Heart left ventricle (tissue), 16 donors: ENCODE data around the gene PKP1. TPM values are rescaled to one million over a fixed set of nuclear protein-coding genes. Genes with fewer than 3 reads are reported as not detected.
A peak's percentile ranks its signal among the peaks of the same experiment; 100 is the strongest.

Source experiments
- ATAC-seq, 4 donors: fragments of 200-7000 bp; cut with Tn5 transposase; one replicate each; pipeline ENCODE4 v1.9.1; 2020 to 2022; ENCODE audit warnings: moderate library complexity in 4 of 4, mild to moderate bottlenecking in 3 of 4, moderate number of reproducible peaks in 1 of 4
- DNase-seq, 5 donors: peaks; one replicate each; pipeline ENCODE4 v3.0.0-alpha.2; 2020
- H3K27ac ChIP-seq, 12 donors: fragments of 200-600 bp; sonication (generic) in 4 of 12; one replicate each; pipeline versions ENCODE4 v1.5.0 to v1.8.0; 2016 to 2022; ENCODE audit warnings: mild to moderate bottlenecking in 2 of 12
- H3K27me3 ChIP-seq, 9 donors: fragments of 200-600 bp; sonication (generic) in 2 of 9; one replicate each; pipeline versions ENCODE4 v1.5.1 to v1.8.0; 2016 to 2022; ENCODE audit warnings: mild to moderate bottlenecking in 3 of 9
- H3K36me3 ChIP-seq, 9 donors: fragments of 200-600 bp; sonication (generic) in 2 of 9; one replicate each; pipeline versions ENCODE4 v1.5.0 to v1.8.0; 2018 to 2022; ENCODE audit warnings: mild to moderate bottlenecking in 2 of 9
- H3K4me1 ChIP-seq, 12 donors: fragments of 200-600 bp; sonication (generic) in 4 of 12; one replicate each; pipeline versions ENCODE4 v1.5.0 to v1.8.0; 2016 to 2022; ENCODE audit warnings: mild to moderate bottlenecking in 3 of 12
- H3K4me3 ChIP-seq, 12 donors: fragments of 200-600 bp; sonication (generic) in 4 of 12; one replicate each; pipeline versions ENCODE4 v1.5.0 to v1.8.0; 2017 to 2022; ENCODE audit warnings: mild to moderate bottlenecking in 9 of 12, moderate library complexity in 4 of 12
- H3K9me3 ChIP-seq, 12 donors: fragments of 200-600 bp; sonication (generic) in 4 of 12; one replicate each; pipeline versions ENCODE4 v1.5.0 to v1.8.0; 2016 to 2022; ENCODE audit warnings: mild to moderate bottlenecking in 1 of 12
- POLR2A ChIP-seq, 2 donors: fragments of 450-650 bp; IDR thresholded peaks; one replicate each; pipeline ENCODE4 v1.6.1; 2017; ENCODE audit warnings: antibody characterized with exemption in 2 of 2, mild to moderate bottlenecking in 2 of 2, moderate library complexity in 2 of 2
- WGBS, 4 donors: extraction: QIAGEN DNeasy Blood & Tissue Kit in 2 of 4; methylation state at CpG; one replicate each; pipeline versions ENCODE4 v1.1.5 to v1.1.7; 2013 to 2018; 5-methylcytosine and 5-hydroxymethylcytosine counted together
- intact Hi-C, 10 donors: fragments of 100-400 bp; cut with DNase I; formaldehyde crosslinking; loops; one replicate each; pipeline versions ENCODE4 v1.11.1 to v1.14.2; 2022
- polyA plus RNA-seq, 2 donors: library from polyadenylated mRNA; stranded (reverse); fragments of 200-250 nt; gene quantifications; one replicate each; pipeline ENCODE4 v1.2.3, GENCODE V29; 2013
- total RNA-seq, 9 donors: library from RNA; depleted of rRNA in 2 of 9; stranded (reverse); fragments of >200 nt in 2 of 9; fragmentation: NEBNext Ultra II Directional in 3 of 9; extraction: Animal tissue kit (Norgen Biotek cat#: 25700) in 3 of 9; gene quantifications; one replicate each; pipeline versions ENCODE4 v1.1.0 to v1.2.4, GENCODE V29; 2016 to 2023
- TF ChIP-seq, protein P1 (sequence below), 12 donors: fragments of 200-600 bp; sonication (generic) in 4 of 12; IDR thresholded peaks; one replicate each; pipeline versions ENCODE4 v1.5.0 to v1.8.0; 2018 to 2022; ENCODE audit warnings: antibody characterized with exemption in 12 of 12, mild to moderate bottlenecking in 5 of 12
- donor health status: ischemic (EF 13 %, LVEDD 7.1; RV severe dilation, severe dysfunction).
- donor health status: healthy with polysubstance abuse.
- donor health status: DM: no; HTN: yes; CAD: no.
- donor health status: DM: no; HTN: no; CAD: no.
- donor health status: ischemic (EF 25% LVEDD 6.9; RV normal size, moderate dysfunction).
- donor health status: ischemic (EF 25% LVEDD 5.7; RV mildly dilated, moderate dysfunction).
- donor health status: healthy.
- donor health status: DM: yes; HTN: yes; CAD: no.
- donor health status: ischemic (EF 35%, LVEDD 5.7; RV mildly dilated, moderate dysfunction).
- donor health status: nonischemic (EF 11% LVEDD 7.7; RV severe dilation, severe dysfunction).
- donor health status: DM: yes; HTN: yes; CAD: no.
- donor health status: PGD.
- donor health status: ischemic (EF 29% LVEDD 5.4; RV normal size, mild dysfunction).
- donor health status: nonischemic (EF 23%, LVEDD 6.1; RV moderate dilation, normal function).

PKP1 gene
- total and polyA plus RNA-seq, 11 donors = 0.09 to 1.6 (median 0.32) TPM; not detected in 3

DNA sequence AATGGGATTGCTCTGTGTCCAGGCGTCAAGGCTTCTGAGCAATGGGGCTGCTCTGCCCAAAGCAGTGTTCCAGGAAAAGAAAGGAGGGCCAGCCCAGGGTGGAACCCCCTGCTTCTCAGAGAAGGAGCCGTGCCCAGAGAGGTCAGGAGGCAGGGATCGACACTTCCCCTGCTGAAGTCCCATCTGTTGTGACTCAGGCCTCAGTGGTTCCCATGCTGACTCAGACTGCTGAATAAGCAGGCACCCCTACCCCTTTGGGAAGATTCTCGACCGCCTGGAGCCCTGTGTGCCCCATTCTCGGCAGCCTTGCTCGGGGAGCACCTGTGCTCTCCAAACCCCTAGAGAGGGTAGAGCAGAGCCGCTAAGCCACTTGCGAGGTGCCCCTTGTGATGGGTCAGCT lies 23.9 kb downstream of the PKP1 start:
- no peaks in the 10 kb centered on the region for H3K27me3 ChIP-seq
- H3K4me3 ChIP-seq = no peak overlapping the region
- DNase-seq = peak in 1 of 5 donors; percentile 18
- TF ChIP-seq, protein P1, sequence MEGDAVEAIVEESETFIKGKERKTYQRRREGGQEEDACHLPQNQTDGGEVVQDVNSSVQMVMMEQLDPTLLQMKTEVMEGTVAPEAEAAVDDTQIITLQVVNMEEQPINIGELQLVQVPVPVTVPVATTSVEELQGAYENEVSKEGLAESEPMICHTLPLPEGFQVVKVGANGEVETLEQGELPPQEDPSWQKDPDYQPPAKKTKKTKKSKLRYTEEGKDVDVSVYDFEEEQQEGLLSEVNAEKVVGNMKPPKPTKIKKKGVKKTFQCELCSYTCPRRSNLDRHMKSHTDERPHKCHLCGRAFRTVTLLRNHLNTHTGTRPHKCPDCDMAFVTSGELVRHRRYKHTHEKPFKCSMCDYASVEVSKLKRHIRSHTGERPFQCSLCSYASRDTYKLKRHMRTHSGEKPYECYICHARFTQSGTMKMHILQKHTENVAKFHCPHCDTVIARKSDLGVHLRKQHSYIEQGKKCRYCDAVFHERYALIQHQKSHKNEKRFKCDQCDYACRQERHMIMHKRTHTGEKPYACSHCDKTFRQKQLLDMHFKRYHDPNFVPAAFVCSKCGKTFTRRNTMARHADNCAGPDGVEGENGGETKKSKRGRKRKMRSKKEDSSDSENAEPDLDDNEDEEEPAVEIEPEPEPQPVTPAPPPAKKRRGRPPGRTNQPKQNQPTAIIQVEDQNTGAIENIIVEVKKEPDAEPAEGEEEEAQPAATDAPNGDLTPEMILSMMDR (IDR thresholded peaks at IDR 0.05) = no peak
- TF ChIP-seq POLR2A (IDR thresholded peaks at IDR 0.05) = no peak
- WGBS, 4 donors = 72 to 93% (median 92%) methylated on average over 6 to 9 of the region's 9 CpGs
- no peak for ATAC-seq
- peaks cover 0 to 42% (median 25%) of the 10 kb centered on the region in 12 donors for H3K4me1 ChIP-seq
- intact Hi-C loops = loop anchor here in 3 of 10 donors (5.0 kb wide), 3 partner anchors 40 to 45 kb away; no protein-coding TSS in a partner anchor
- H3K27ac ChIP-seq = no peak overlapping the region
- H3K9me3 ChIP-seq = no peaks in the 10 kb centered on the region
- no peaks in the 10 kb centered on the region for H3K36me3 ChIP-seq

DNA sequence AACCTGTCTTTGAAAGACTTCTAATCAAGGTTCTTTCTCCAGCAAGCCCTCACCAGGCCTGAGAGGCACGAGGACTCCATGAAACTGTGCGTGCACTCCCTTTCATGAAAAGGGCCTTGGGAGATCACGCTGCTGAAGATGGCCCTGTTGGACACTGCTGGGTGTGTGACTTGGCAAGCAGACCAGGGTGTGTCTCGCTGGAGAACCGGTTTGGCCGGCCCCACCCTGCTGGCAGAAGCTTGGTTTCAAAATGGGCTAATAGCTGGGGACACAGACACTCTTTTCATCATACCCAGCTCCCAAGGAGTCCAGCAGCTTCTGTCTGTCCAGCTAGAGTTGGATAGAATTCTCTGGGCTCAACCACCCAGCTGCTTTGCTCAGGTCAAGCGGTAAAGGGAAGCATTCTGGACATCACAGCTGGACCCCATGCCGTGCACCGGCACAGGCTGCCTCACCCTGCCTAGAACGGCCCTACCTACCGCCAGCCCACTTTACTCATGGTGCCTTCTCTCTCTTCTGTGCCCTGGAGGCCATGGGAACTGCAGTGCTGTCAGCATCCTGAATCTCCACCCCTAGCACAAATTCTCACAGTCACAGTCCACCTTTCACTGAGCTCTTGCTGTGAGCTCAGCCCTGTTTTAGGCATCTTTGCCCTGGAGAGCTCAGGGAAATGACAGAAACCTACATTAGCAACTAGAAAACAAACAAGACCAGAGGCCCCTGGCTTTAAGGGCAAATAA lies 24.6 kb downstream of the PKP1 start:
- H3K4me3 ChIP-seq = no peak overlapping the region
- DNase-seq = peak in 1 of 5 donors; percentile 48
- peaks cover 0 to 42% (median 25%) of the 10 kb centered on the region in 12 donors for H3K4me1 ChIP-seq
- no peaks in the 10 kb centered on the region for H3K9me3 ChIP-seq
- intact Hi-C loops = loop anchor here in 3 of 10 donors (5.0 kb wide), 3 partner anchors 39 to 46 kb away; no protein-coding TSS in a partner anchor
- H3K27ac ChIP-seq = no peak overlapping the region
- TF ChIP-seq POLR2A (IDR thresholded peaks at IDR 0.05) = no peak
- TF ChIP-seq, protein P1 (IDR thresholded peaks at IDR 0.05) = no peak
- H3K27me3 ChIP-seq = no peaks in the 10 kb centered on the region
- no peak for ATAC-seq
- H3K36me3 ChIP-seq = no peaks in the 10 kb centered on the region
- WGBS, 4 donors = 76 to 89% (median 82%) methylated on average over 11 of the region's 11 CpGs

DNA sequence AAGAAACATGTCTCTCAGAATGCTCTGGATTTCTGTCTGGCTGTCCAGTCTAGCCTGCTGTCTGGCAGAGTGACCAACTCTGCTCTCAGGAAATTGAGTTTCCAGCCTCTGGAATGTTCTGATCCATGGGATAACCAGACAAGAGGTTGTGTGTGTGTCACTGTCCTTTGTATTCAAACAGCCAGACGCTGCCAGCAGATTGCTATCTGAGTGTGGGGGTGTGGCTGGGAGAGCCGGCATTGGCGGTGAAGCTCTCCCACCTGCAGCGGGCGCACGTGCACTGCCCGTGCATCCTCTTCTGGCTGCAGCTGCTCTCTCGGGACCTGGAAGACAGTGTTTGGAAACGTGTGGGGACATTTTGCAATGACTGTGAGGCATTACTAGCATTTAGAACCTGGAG lies 26.1 kb downstream of the PKP1 start:
- peaks cover 0 to 42% (median 25%) of the 10 kb centered on the region in 12 donors for H3K4me1 ChIP-seq
- ATAC-seq (peak; percentile 54 to 86 (median 65)), DNase-seq (peak; percentile 75 to 84 (median 77))
- no peak overlapping the region for H3K4me3 ChIP-seq
- H3K27me3 ChIP-seq = peaks cover 0 to 5% (median 0%) of the 10 kb centered on the region in 9 donors
- no peaks in the 10 kb centered on the region for H3K9me3 ChIP-seq
- H3K36me3 ChIP-seq = no peaks in the 10 kb centered on the region
- intact Hi-C loops = loop anchor here in 3 of 10 donors (5.0 kb wide), 3 partner anchors 38 to 47 kb away; no protein-coding TSS in a partner anchor
- peak overlapping the region in 11 of 12 donors; percentile 17 to 81 (median 65) for H3K27ac ChIP-seq
- 5 to 21% (median 14%) methylated on average over 8 to 9 of the region's 9 CpGs for WGBS, 4 donors
- TF ChIP-seq, protein P1 (IDR thresholded peaks at IDR 0.05) = peak in 5 of 12 donors; percentile 20 to 43 (median 29)
- TF ChIP-seq POLR2A (IDR thresholded peaks at IDR 0.05) = no peak
